A549 (cell line): ENCODE measurements around the gene NOXA1.

ENCODE experiments used
- HDAC2 ChIP-seq: fragments of 200-600 bp; sonication (generic); IDR thresholded peaks from 2 replicates; pipeline ENCODE4 v1.6.1; 2016
- TF ChIP-seq, protein P1 (sequence below): fragments of 150-350 bp; IDR thresholded peaks from 2 replicates; pipeline ENCODE4 v1.6.1; 2014; ENCODE audit warnings: low read depth, mild to moderate bottlenecking, low read length

DNA sequence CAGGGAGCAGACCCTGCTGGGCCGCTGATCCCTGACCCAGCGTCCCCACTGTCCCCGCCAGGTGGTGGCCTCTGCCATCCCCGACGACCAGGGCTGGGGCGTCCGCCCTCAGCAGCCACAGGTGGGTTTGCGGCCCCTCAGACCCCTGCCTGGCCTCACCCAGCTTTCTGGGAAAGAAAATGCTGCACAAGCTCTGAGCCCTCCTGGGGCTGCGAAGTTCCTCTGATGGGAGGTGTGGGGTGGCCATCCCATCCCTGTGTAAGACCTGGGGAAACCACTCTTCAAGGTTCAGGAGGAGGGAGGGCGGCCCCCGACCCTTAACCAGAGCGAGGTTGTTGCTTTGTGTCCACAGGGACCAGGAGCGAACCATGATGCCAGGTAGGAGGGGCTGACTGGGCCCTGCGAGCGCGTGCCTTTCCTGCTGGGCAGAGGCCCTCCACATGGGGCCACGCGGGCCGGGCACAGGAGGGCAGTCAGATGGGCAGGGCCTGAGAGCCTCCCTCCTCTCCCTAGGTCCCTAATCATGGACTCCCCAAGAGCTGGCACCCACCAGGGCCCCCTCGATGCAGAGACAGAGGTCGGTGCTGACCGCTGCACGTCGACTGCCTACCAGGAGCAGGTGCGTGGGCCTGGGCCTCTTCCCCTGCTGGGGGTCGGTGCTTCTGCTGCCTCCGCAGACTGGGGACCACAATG is 7.7 kb downstream of the NOXA1 start:
- no peak for TF ChIP-seq HDAC2
- TF ChIP-seq, protein P1, sequence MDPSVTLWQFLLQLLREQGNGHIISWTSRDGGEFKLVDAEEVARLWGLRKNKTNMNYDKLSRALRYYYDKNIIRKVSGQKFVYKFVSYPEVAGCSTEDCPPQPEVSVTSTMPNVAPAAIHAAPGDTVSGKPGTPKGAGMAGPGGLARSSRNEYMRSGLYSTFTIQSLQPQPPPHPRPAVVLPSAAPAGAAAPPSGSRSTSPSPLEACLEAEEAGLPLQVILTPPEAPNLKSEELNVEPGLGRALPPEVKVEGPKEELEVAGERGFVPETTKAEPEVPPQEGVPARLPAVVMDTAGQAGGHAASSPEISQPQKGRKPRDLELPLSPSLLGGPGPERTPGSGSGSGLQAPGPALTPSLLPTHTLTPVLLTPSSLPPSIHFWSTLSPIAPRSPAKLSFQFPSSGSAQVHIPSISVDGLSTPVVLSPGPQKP: no peak
